ENCODE data around the gene GPC6.

GRCh38 chr13:93774506-93774905 is 547.9 kb downstream of the GPC6 start:
- TF ChIP-seq CTCF (IDR thresholded peaks at IDR 0.05 in 2 of 3, conservative IDR thresholded peaks at IDR 0.05 in 1 of 3; ENCODE audit: borderline replicate concordance in 1 of 3, insufficient read depth in 1 of 3, low read depth in 2 of 3, low read length in 2 of 3) (no peak), ZFX (IDR thresholded peaks at IDR 0.05) (no peak), SIN3A (IDR thresholded peaks at IDR 0.05; ENCODE audit: low read depth) (no peak), RAD21 (IDR thresholded peaks at IDR 0.05; ENCODE audit: low read depth) (no peak), POLR2AphosphoS5 (IDR thresholded peaks at IDR 0.05; ENCODE audit: low read depth, low read length) (no peak), EZH2phosphoT487 (IDR thresholded peaks at IDR 0.05; ENCODE audit: borderline replicate concordance) (no peak), POLR2A (IDR thresholded peaks at IDR 0.05; ENCODE audit: borderline replicate concordance, extremely low read depth, insufficient read depth, insufficient read length) (no peak), MAX (IDR thresholded peaks at IDR 0.05) (no peak), ZNF274 (IDR thresholded peaks at IDR 0.05; ENCODE audit: low read depth, low read length) (no peak), TCF7L2 (IDR thresholded peaks at IDR 0.05; ENCODE audit: borderline replicate concordance, extremely low read depth, insufficient read depth, insufficient read length) (no peak), EZH2 (IDR thresholded peaks at IDR 0.05) (no peak), CBX3 (IDR thresholded peaks at IDR 0.05; ENCODE audit: low read depth) (no peak)
- TF ChIP-seq, protein P1, sequence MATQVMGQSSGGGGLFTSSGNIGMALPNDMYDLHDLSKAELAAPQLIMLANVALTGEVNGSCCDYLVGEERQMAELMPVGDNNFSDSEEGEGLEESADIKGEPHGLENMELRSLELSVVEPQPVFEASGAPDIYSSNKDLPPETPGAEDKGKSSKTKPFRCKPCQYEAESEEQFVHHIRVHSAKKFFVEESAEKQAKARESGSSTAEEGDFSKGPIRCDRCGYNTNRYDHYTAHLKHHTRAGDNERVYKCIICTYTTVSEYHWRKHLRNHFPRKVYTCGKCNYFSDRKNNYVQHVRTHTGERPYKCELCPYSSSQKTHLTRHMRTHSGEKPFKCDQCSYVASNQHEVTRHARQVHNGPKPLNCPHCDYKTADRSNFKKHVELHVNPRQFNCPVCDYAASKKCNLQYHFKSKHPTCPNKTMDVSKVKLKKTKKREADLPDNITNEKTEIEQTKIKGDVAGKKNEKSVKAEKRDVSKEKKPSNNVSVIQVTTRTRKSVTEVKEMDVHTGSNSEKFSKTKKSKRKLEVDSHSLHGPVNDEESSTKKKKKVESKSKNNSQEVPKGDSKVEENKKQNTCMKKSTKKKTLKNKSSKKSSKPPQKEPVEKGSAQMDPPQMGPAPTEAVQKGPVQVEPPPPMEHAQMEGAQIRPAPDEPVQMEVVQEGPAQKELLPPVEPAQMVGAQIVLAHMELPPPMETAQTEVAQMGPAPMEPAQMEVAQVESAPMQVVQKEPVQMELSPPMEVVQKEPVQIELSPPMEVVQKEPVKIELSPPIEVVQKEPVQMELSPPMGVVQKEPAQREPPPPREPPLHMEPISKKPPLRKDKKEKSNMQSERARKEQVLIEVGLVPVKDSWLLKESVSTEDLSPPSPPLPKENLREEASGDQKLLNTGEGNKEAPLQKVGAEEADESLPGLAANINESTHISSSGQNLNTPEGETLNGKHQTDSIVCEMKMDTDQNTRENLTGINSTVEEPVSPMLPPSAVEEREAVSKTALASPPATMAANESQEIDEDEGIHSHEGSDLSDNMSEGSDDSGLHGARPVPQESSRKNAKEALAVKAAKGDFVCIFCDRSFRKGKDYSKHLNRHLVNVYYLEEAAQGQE (IDR thresholded peaks at IDR 0.05; ENCODE audit: low read depth): no peak
- TF ChIP-seq, protein P2, sequence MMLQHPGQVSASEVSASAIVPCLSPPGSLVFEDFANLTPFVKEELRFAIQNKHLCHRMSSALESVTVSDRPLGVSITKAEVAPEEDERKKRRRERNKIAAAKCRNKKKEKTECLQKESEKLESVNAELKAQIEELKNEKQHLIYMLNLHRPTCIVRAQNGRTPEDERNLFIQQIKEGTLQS (IDR thresholded peaks at IDR 0.05): no peak
